Measurements from ENCODE around the gene NLRC3.

DNA sequence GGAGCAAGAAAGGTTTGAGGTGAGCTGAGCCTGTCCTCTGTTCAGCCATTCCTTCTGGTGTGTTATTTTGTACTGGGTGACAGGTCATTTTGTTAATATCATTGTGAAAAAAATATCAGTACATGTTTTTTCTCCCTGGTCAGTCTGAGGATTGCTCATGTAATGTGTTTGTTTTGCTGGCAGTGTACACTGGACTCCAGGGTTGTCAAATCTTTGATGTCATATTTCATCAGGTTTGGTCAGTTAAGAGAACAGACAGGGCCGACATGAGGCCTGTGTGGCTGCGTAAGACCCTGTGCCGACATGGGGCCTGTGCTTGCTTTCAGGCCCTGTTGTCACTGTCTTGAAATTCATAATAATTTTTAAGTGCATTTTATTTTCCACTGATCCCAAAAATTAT is 53.9 kb downstream of the NLRC3 start:
- TF ChIP-seq ZNF23 (tag by site-specific recombination; IDR thresholded peaks at IDR 0.05; ENCODE audit: borderline replicate concordance) (no peak), ZNF274 (IDR thresholded peaks at IDR 0.05; ENCODE audit: low read length) (no peak), ZNF274 (tag by site-specific recombination; IDR thresholded peaks at IDR 0.05; ENCODE audit: borderline replicate concordance) (no peak), ZNF324 (tag by site-specific recombination; IDR thresholded peaks at IDR 0.05) (no peak), ZNF830 (tag by site-specific recombination; IDR thresholded peaks at IDR 0.05; ENCODE audit: low read depth) (no peak), SCRT1 (tag by site-specific recombination; IDR thresholded peaks at IDR 0.05; ENCODE audit: borderline replicate concordance) (no peak), ZSCAN23 (tag by site-specific recombination; IDR thresholded peaks at IDR 0.05) (no peak)
- TF ChIP-seq, protein P1, sequence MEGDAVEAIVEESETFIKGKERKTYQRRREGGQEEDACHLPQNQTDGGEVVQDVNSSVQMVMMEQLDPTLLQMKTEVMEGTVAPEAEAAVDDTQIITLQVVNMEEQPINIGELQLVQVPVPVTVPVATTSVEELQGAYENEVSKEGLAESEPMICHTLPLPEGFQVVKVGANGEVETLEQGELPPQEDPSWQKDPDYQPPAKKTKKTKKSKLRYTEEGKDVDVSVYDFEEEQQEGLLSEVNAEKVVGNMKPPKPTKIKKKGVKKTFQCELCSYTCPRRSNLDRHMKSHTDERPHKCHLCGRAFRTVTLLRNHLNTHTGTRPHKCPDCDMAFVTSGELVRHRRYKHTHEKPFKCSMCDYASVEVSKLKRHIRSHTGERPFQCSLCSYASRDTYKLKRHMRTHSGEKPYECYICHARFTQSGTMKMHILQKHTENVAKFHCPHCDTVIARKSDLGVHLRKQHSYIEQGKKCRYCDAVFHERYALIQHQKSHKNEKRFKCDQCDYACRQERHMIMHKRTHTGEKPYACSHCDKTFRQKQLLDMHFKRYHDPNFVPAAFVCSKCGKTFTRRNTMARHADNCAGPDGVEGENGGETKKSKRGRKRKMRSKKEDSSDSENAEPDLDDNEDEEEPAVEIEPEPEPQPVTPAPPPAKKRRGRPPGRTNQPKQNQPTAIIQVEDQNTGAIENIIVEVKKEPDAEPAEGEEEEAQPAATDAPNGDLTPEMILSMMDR (tag by site-specific recombination; IDR thresholded peaks at IDR 0.05) = no peak
- TF ChIP-seq, protein P2, sequence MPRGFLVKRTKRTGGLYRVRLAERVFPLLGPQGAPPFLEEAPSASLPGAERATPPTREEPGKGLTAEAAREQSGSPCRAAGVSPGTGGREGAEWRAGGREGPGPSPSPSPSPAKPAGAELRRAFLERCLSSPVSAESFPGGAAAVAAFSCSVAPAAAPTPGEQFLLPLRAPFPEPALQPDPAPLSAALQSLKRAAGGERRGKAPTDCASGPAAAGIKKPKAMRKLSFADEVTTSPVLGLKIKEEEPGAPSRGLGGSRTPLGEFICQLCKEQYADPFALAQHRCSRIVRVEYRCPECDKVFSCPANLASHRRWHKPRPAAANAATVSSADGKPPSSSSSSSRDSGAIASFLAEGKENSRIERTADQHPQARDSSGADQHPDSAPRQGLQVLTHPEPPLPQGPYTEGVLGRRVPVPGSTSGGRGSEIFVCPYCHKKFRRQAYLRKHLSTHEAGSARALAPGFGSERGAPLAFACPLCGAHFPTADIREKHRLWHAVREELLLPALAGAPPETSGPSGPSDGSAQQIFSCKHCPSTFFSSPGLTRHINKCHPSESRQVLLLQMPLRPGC (tag by site-specific recombination; IDR thresholded peaks at IDR 0.05) = no peak
- TF ChIP-seq, protein P3, sequence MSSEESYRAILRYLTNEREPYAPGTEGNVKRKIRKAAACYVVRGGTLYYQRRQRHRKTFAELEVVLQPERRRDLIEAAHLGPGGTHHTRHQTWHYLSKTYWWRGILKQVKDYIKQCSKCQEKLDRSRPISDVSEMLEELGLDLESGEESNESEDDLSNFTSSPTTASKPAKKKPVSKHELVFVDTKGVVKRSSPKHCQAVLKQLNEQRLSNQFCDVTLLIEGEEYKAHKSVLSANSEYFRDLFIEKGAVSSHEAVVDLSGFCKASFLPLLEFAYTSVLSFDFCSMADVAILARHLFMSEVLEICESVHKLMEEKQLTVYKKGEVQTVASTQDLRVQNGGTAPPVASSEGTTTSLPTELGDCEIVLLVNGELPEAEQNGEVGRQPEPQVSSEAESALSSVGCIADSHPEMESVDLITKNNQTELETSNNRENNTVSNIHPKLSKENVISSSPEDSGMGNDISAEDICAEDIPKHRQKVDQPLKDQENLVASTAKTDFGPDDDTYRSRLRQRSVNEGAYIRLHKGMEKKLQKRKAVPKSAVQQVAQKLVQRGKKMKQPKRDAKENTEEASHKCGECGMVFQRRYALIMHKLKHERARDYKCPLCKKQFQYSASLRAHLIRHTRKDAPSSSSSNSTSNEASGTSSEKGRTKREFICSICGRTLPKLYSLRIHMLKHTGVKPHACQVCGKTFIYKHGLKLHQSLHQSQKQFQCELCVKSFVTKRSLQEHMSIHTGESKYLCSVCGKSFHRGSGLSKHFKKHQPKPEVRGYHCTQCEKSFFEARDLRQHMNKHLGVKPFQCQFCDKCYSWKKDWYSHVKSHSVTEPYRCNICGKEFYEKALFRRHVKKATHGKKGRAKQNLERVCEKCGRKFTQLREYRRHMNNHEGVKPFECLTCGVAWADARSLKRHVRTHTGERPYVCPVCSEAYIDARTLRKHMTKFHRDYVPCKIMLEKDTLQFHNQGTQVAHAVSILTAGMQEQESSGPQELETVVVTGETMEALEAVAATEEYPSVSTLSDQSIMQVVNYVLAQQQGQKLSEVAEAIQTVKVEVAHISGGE (tag by site-specific recombination; conservative IDR thresholded peaks at IDR 0.05; ENCODE audit: low read depth) = no peak
- TF ChIP-seq, protein P4, sequence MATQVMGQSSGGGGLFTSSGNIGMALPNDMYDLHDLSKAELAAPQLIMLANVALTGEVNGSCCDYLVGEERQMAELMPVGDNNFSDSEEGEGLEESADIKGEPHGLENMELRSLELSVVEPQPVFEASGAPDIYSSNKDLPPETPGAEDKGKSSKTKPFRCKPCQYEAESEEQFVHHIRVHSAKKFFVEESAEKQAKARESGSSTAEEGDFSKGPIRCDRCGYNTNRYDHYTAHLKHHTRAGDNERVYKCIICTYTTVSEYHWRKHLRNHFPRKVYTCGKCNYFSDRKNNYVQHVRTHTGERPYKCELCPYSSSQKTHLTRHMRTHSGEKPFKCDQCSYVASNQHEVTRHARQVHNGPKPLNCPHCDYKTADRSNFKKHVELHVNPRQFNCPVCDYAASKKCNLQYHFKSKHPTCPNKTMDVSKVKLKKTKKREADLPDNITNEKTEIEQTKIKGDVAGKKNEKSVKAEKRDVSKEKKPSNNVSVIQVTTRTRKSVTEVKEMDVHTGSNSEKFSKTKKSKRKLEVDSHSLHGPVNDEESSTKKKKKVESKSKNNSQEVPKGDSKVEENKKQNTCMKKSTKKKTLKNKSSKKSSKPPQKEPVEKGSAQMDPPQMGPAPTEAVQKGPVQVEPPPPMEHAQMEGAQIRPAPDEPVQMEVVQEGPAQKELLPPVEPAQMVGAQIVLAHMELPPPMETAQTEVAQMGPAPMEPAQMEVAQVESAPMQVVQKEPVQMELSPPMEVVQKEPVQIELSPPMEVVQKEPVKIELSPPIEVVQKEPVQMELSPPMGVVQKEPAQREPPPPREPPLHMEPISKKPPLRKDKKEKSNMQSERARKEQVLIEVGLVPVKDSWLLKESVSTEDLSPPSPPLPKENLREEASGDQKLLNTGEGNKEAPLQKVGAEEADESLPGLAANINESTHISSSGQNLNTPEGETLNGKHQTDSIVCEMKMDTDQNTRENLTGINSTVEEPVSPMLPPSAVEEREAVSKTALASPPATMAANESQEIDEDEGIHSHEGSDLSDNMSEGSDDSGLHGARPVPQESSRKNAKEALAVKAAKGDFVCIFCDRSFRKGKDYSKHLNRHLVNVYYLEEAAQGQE (tag by site-specific recombination; IDR thresholded peaks at IDR 0.05) = no peak
